ENCODE measurements around the gene CST3. TPM values are rescaled to one million over a fixed set of nuclear protein-coding genes. Genes with fewer than 3 reads are reported as not detected.
A peak's percentile ranks its signal among the peaks of the same experiment; 100 is the strongest.
"Not testable (repeated sequence)": the region's sequence is repeated elsewhere in the genome, so short reads cannot be mapped to it uniquely, and the experiment has no call there.

The CST3 gene
- 100 to 1,000 TPM in 2 of 3 donors, 10 to 100 TPM in 1; 60.0 to 290 (median 289) TPM for polyA plus RNA-seq

GRCh38 chr20:23637282-23638221, at the start of gene CST3:
CST3 (minus strand) TSS chr20:23637955; CDS start chr20:23637862, 93 bp downstream.
- Mint-ChIP-seq H3K4me3 (peak within 1 kb of the TSS; percentile 82 to 94 (median 88)), H3K27me3 (ENCODE audit: low read depth in 3 of 3) (peaks cover 0 to 6% (median 2%) of the 10 kb centered on the region in 3 donors), H3K4me1 (peaks cover 10 to 11% of the 10 kb centered on the region in 2 donors), H3K9me3 (peaks cover 0 to 1% (median 0%) of the 10 kb centered on the region in 6 donors), H3K27ac (peak within 1 kb of the TSS in 5 of 6 donors; percentile 18 to 83 (median 62)), H3K36me3 (no peaks in the 10 kb centered on the region)
- DNase-seq: peak in 2 of 3 donors; percentile 6 to 16

- no peak overlapping the region for H3K4me3 Mint-ChIP-seq
- no peaks in the 10 kb centered on the region for H3K36me3 Mint-ChIP-seq
- no peak for DNase-seq
- H3K4me1 Mint-ChIP-seq: no peaks in the 10 kb centered on the region
- H3K27me3 Mint-ChIP-seq (ENCODE audit: low read depth in 3 of 3): peaks cover 0 to 4% (median 2%) of the 10 kb centered on the region in 3 donors
- no peak overlapping the region for H3K27ac Mint-ChIP-seq
- H3K9me3 Mint-ChIP-seq: no peaks in the 10 kb centered on the region
These were observed 48.4 kb upstream of the CST3 start for GRCh38 chr20:23686046-23686750.

GRCh38 chr20:23685529-23685896, 47.8 kb upstream of the CST3 start:
- DNase-seq; H3K36me3 Mint-ChIP-seq; H3K4me1 Mint-ChIP-seq; H3K4me3 Mint-ChIP-seq; H3K9me3 Mint-ChIP-seq; H3K27ac Mint-ChIP-seq; H3K27me3 Mint-ChIP-seq (ENCODE audit: low read depth in 3 of 3): not testable (repeated sequence)

- Mint-ChIP-seq H3K27ac (no peak overlapping the region), H3K9me3 (no peaks in the 10 kb centered on the region), H3K27me3 (ENCODE audit: low read depth in 3 of 3) (peaks cover 2 to 11% (median 4%) of the 10 kb centered on the region in 3 donors)
These were observed 46.5 kb upstream of the CST3 start for GRCh38 chr20:23684261-23684660.

GRCh38 chr20:23683807-23684206, 46.1 kb upstream of the CST3 start:
- no peak for DNase-seq
- peaks cover 2 to 11% (median 4%) of the 10 kb centered on the region in 3 donors for H3K27me3 Mint-ChIP-seq (ENCODE audit: low read depth in 3 of 3)
- H3K36me3 Mint-ChIP-seq: no peaks in the 10 kb centered on the region
- no peak overlapping the region for H3K4me3 Mint-ChIP-seq
- no peak overlapping the region for H3K27ac Mint-ChIP-seq
- H3K4me1 Mint-ChIP-seq: no peaks in the 10 kb centered on the region
- no peaks in the 10 kb centered on the region for H3K9me3 Mint-ChIP-seq

More at GRCh38 chr20:23684261-23684660, 46.5 kb upstream of the CST3 start:
- H3K4me1 Mint-ChIP-seq: no peaks in the 10 kb centered on the region
- no peak for DNase-seq
- H3K36me3 Mint-ChIP-seq: no peaks in the 10 kb centered on the region
- no peak overlapping the region for H3K4me3 Mint-ChIP-seq

GRCh38 chr20:23683281-23683680, 45.5 kb upstream of the CST3 start:
- no peak for DNase-seq
- Mint-ChIP-seq H3K27me3 (ENCODE audit: low read depth in 3 of 3) (peaks cover under 1 to 11% (median 4%) of the 10 kb centered on the region in 3 donors), H3K36me3 (no peaks in the 10 kb centered on the region), H3K27ac (no peak overlapping the region), H3K9me3 (no peaks in the 10 kb centered on the region), H3K4me3 (no peak overlapping the region), H3K4me1 (no peaks in the 10 kb centered on the region)

GRCh38 chr20:23680146-23680545, 42.4 kb upstream of the CST3 start:
- H3K27me3 Mint-ChIP-seq (ENCODE audit: low read depth in 3 of 3): peaks cover 0 to 18% (median 8%) of the 10 kb centered on the region in 3 donors
- H3K4me3 Mint-ChIP-seq: no peak overlapping the region
- H3K9me3 Mint-ChIP-seq: no peaks in the 10 kb centered on the region
- no peaks in the 10 kb centered on the region for H3K36me3 Mint-ChIP-seq
- no peaks in the 10 kb centered on the region for H3K4me1 Mint-ChIP-seq
- no peak overlapping the region for H3K27ac Mint-ChIP-seq
- no peak for DNase-seq

GRCh38 chr20:23679133-23680092, 41.7 kb upstream of the CST3 start:
- no peak for DNase-seq
- Mint-ChIP-seq H3K27me3 (ENCODE audit: low read depth in 3 of 3) (peaks cover 0 to 18% (median 10%) of the 10 kb centered on the region in 3 donors), H3K9me3 (no peaks in the 10 kb centered on the region), H3K27ac (peak overlapping the region in 1 of 6 donors; percentile 10), H3K4me1 (no peaks in the 10 kb centered on the region), H3K36me3 (no peaks in the 10 kb centered on the region), H3K4me3 (no peak overlapping the region)

- no peak overlapping the region for H3K27ac Mint-ChIP-seq
- no peaks in the 10 kb centered on the region for H3K4me1 Mint-ChIP-seq
- H3K36me3 Mint-ChIP-seq: peaks cover 0 to 3% (median 0%) of the 10 kb centered on the region in 3 donors
- peaks cover 0 to 8% (median 7%) of the 10 kb centered on the region in 3 donors for H3K27me3 Mint-ChIP-seq (ENCODE audit: low read depth in 3 of 3)
- H3K9me3 Mint-ChIP-seq: no peaks in the 10 kb centered on the region
- DNase-seq: no peak
- no peak overlapping the region for H3K4me3 Mint-ChIP-seq
These were observed 35.5 kb upstream of the CST3 start for GRCh38 chr20:23673209-23673608.

- DNase-seq: no peak
- no peaks in the 10 kb centered on the region for H3K4me1 Mint-ChIP-seq
- peaks cover 0 to 8% (median 7%) of the 10 kb centered on the region in 3 donors for H3K27me3 Mint-ChIP-seq (ENCODE audit: low read depth in 3 of 3)
- peaks cover 0 to 3% (median 0%) of the 10 kb centered on the region in 3 donors for H3K36me3 Mint-ChIP-seq
- no peak overlapping the region for H3K4me3 Mint-ChIP-seq
- no peak overlapping the region for H3K27ac Mint-ChIP-seq
- no peaks in the 10 kb centered on the region for H3K9me3 Mint-ChIP-seq
These were observed 34.4 kb upstream of the CST3 start for GRCh38 chr20:23672158-23672557.

- no peak overlapping the region for H3K4me3 Mint-ChIP-seq
- no peak for DNase-seq
- no peaks in the 10 kb centered on the region for H3K9me3 Mint-ChIP-seq
- H3K27me3 Mint-ChIP-seq (ENCODE audit: low read depth in 3 of 3): peaks cover 0 to 8% (median 7%) of the 10 kb centered on the region in 3 donors
- no peak overlapping the region for H3K27ac Mint-ChIP-seq
- H3K4me1 Mint-ChIP-seq: no peaks in the 10 kb centered on the region
- H3K36me3 Mint-ChIP-seq: peaks cover 0 to 3% (median 0%) of the 10 kb centered on the region in 3 donors
These were observed 33.7 kb upstream of the CST3 start for GRCh38 chr20:23671479-23671878.

- peak in 2 of 3 donors; percentile 3 to 5 for DNase-seq
- Mint-ChIP-seq H3K4me1 (no peaks in the 10 kb centered on the region), H3K36me3 (peaks cover 0 to 3% (median 0%) of the 10 kb centered on the region in 3 donors), H3K9me3 (no peaks in the 10 kb centered on the region), H3K4me3 (no peak overlapping the region), H3K27me3 (ENCODE audit: low read depth in 3 of 3) (peaks cover 0 to 6% (median 0%) of the 10 kb centered on the region in 3 donors), H3K27ac (no peak overlapping the region)
These were observed 32.6 kb upstream of the CST3 start for GRCh38 chr20:23670361-23670760.

GRCh38 chr20:23669866-23670265, 32.1 kb upstream of the CST3 start:
- peak; percentile 14 to 47 (median 21) for DNase-seq
- Mint-ChIP-seq H3K27ac (no peak overlapping the region), H3K36me3 (peaks cover 0 to 3% (median 0%) of the 10 kb centered on the region in 3 donors), H3K4me3 (no peak overlapping the region), H3K27me3 (ENCODE audit: low read depth in 3 of 3) (peaks cover 0 to 2% (median 0%) of the 10 kb centered on the region in 3 donors), H3K4me1 (no peaks in the 10 kb centered on the region), H3K9me3 (no peaks in the 10 kb centered on the region)

Measured in immature natural killer cell (primary cell).